Dermis blood vessel endothelial cell (primary cell): ENCODE measurements around the gene ARG1. TPM values are rescaled to one million over a fixed set of nuclear protein-coding genes. Genes with fewer than 3 reads are reported as not detected.

Source experiments
- DNase-seq: peaks from one replicate; pipeline ENCODE4 v3.0.0; 2010
- total RNA-seq: library from RNA; depleted of rRNA; stranded (reverse); fragments of >200 nt; gene quantifications from 2 replicates; pipeline ENCODE4 v1.2.3, GENCODE V29; 2014

ARG1 gene
- total RNA-seq, 1 donor from 2014 or later = not detected

DNA sequence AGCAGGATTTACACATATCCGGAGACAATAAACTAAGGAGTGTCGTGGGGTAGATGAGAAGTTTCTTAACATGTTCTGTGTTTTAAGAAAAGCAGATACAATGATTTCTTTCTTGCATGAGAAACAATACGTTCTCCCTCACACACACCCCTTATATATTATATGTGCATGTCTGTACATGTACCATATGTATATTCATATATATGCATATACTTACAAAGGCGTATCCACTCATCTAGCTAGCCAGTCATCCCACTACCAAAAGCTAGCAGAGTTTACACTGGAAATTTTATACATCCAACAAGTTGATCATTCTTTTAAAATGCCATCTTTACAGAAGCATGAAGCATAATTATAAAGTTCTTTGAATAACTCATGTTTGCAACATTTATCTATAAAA is 14.9 kb downstream of the ARG1 start:
- no peak for DNase-seq

DNA sequence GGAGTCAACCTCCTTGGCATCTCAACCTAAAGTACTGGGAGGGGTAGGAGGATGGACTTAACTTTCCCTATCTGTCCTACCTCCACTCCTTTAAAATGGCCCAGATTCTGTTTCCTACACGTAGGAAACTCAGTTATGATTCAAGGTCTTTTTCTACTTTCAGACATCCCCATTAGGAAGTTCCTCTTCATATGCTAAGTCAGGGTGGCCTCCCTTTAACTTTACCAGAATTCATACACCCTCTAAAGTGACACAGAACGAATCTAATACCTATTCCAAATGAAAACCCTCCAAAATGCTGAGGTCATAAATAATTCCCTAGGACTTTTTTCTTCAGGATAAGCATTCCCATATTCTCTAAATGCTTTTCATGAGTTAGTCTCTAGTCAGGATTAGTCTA is 15.6 kb downstream of the ARG1 start:
- DNase-seq = no peak

DNA sequence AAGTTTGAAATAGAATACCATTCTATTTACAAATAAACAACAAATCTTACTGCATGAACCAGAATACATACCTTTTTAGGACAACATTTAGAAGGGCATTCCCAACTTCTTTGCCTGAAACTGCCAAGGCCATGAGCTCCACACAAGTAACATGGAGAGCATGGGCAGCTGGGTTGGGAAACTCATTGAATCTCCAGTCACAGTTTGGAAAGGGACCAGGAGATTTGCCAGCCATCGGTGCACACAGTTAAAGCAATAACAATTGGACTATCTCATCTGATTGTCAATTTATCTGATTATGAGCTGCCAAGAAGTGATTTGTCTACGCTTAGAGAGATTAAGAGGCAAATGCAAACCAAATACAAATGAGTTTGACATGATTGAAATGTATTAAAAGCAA is 19.9 kb downstream of the ARG1 start:
- no peak for DNase-seq

DNA sequence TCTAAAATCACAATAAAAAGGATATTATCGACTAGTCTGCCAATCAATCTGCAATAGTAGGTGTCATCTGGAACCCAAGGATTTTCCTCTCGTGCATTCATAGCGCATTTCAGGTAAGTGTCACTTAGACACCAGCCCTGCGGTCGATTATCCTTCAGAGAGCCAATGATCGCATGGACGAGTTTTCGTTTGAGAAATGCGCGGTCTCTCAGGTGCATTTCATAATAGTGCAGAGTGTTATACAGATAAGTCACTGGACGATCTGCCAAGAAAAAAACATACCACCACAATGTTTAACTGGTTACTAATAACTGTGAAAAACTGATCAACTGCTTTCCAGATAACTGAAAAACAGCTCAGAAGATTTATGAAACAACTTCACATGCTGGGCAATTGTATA is 21.0 kb downstream of the ARG1 start:
- no peak for DNase-seq

DNA sequence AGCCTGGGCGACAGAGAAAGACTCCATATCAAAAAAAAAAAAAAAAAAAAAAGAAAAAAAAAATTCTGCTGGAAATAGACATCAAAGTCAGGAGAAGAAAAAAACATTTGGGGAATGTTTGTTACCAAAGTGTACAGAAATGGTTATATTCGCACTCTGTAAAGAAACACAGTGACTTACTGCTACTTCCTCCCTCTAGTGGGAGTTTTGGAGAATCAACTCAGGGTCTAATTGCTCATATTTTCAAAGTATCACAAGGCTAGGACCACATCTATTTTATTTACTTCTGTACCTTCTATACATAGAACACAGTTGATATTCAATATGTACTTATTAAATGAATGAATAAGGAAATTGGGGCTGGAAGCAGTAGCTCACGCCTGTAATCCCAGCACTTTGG is 24.4 kb downstream of the ARG1 start:
- DNase-seq = peak; percentile 10

DNA sequence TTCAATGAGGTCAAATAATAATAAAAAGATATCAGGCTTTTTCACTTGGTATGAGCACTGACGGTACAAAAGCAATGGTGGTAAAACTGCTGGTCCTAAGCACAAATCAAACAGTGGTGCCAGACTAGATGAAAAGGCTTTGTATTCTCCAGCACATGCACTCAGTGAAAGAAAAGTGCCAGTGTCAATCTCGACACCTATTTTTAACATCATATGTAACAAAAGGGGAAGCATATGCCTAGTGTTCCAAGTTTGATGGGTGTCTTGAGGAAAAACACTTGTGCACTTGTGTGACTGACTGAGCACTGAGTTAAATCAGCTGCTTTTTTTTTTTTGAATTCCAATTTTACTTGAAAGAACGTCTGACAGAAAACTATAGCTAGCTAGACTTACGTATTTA is 27.7 kb downstream of the ARG1 start:
- no peak for DNase-seq

DNA sequence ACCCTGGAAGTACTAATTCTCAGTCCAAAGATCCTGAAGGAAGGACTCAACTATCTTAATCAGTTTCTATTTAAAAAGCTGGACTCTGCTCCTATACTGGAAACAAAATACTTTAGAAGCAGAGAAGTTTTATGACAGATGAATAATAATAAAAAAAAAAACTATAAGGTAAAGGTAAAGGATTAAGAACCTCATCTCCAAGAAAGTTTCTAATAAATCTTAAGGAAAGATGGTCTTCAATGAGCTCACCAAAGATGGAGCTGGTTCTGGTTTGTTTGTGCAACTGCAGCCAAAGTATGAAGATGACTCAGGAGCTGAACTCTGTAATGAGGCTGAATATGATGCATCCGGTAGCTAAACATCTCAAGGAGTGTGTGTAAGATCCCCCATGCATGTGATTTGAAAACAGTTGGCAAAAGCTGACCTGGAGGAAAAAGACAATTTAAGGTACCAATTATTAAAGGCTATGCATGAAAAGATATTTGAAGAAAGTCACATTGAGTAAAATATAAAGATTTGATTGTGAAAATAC is 29.8 kb downstream of the ARG1 start:
- DNase-seq = peak; percentile 37

DNA sequence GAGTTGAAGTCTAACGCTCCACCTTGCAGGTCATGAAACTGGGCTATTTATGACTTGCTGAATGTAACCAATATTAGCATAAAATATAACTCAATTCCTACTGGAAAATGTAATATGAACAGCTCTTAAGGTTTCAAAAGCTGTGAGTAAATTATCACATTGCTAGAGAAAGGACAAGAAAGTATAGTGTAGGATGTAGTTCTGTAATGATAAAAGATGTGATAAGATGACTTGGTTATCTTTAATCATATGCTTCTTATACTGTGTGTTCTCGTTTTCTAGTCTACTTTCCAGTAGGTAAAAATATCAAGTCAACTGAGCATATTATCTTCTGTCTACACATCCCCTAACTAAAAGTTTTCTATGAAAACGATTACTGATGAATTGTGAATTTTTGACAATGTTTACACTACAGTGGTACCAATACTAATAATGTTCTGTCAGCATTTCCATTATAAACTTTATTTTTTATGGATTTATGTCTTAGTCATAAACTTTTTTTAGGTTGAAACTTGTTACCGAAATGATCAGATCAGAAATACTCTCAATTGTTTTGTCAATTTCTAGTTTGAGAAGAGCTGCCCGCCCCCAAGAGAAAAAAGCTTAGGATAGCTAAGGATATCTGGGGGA is 40.4 kb downstream of the ARG1 start:
- no peak for DNase-seq

DNA sequence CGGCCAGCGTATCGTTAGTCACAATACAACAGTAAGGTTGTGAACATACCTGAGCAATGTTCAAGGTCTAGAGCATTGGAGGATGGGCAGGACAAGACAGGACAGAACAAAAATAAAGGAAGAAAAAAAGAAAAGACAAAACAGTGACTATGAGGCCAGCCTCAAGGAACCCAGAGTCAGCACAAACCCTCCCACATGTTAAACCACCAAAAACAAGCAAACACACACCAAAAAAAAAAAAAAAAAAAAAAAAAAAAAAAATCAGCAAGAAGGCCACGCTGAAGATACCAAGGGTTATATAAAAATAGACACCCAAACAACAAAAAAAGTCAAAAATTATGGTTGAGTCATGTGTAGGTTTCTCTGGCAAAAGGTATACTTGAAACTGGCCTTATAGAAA is 42.2 kb downstream of the ARG1 start:
- no peak for DNase-seq

DNA sequence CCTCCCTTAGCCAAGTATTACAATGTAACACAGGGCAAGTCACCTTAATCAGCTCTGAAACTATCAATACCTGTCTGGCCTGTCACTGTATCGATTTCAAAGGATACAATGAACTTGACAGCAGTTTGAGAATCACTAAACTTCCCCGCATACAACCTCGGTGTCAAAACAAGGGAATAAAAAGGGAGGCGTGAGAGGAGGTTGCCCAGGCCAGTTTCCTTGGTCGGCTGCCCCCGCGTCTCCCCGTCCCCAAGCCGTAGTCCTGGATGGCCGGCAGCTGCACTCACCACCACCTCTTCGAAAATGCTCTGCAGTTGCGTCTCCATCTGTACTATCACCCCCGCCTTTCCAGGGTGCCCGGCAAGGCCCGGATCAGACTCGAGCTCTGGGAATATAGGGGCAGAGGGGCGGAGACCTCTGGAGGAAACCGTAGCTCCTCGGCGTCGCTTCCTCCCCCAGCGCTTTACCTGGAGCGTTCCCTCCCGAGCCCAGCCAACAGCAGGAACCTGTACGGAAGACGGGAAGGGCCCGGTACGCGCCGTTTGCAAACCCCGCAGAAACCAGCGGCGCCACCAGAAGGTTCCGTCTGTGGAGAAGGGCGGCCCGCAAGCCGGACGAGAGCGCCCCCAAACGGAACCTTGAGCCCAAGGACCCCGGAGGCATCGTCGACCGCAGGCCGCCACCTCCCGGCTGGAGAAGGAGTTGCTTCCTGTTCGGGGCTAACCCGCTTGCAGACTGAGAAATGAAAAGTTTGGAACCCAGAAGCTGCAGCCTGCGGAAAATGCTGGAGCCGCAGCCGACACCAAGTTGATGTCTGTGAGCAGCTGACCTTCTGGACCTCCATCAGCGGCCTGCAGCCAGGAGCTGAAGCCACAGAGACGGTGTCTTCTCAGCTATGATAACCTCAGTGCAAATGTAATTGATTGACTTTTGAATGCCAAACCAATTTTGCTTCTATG is 55.0 kb downstream of the ARG1 start, which contains the start of gene MED23:
Gene MED23, minus strand, starts transcription at position 519 of the 959 bp plus-strand sequence. Its CDS starts 193 bp downstream, at position 326.
- DNase-seq = peak; percentile 97

DNA sequence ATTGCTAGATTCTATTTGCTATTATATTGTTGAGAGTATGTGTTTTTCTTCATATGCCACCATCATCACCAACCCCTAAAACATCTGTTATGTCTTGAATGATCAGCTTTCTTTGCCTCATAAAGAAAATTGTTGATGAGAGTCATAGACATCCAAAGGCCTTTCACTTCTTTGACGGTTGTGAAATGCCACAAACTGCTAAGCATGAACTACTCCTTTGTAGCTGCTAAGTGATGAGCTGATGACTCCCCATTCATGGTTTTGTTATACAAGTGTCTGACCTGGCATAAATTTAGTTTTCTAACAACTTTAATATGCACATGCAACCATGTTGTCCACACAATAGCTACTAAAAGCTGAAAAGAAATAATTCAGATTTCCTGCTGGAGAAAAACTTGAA is 55.7 kb downstream of the ARG1 start:
- no peak for DNase-seq

DNA sequence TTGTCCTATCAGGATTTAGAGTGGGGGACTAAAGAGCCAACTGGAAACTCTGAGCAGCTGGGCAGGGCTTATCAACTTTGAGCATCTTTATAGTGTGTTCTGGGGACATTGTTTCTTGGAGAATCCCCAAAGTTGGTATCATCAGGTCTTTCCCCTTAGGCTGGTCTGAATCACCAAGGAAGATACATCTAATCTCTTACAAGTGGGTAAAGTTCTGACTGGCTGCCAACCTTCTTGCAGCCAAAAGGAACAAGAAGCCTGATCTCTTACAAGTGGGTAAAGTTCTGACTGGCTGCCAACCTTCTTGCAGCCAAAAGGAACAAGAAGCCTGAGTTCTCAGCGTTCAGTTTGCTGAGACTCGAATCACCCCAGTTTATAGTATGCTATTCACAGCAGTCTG is 56.6 kb downstream of the ARG1 start:
- DNase-seq = no peak

DNA sequence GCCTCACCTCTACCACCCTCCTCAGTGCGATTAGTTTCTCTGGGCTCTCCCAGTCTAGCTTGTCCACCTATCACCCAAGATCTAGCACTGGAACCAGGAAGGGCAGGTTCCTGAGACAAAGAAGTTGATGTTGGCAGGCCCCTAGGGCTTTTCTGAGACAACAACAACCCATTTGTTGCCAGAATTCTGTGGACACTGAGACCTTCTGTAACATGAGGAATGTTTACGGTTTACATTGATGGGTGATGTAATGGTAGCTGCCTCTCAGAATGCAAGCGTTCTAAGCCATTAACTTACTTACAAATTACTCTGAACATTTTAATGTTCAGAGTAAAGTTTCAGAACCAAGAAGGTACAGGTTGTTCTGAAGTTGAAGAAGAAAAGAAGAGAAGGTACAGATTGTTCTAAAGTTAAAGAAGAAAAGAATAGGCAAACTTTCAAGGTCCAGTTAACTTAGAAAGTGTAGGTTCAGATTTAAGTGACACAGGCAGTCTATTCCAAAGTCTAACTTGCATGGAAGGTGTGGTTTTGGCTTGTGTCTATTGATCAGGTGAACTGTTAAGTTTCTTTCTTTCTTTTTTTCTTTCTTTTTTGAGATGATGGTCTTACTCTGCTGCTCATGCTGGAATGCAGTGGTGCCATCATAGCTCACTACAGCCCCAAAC is 58.7 kb downstream of the ARG1 start:
- DNase-seq = no peak

Other genes with a start within 250 kb of the ARG1 start
- gene MED23, start 55.0 kb downstream of the ARG1 start, total RNA-seq = 44.6 and 47.1 TPM in 2 replicates
- gene ENPP3, start 64.1 kb downstream of the ARG1 start, total RNA-seq = 0.19 and 0.85 TPM in 2 replicates
- gene OR2A4, start 128.2 kb downstream of the ARG1 start, total RNA-seq = not detected in 2 replicates
- gene CTAGE9, start 137.8 kb downstream of the ARG1 start, total RNA-seq = not detected in 2 replicates
- 0.34 and 0.98 TPM in 2 replicates for gene ENPP1, start 234.8 kb downstream of the ARG1 start, total RNA-seq